Lower leg skin (tissue), 4 donors: ENCODE results near the gene PRDM11. TPM values are rescaled to one million over a fixed set of nuclear protein-coding genes. Genes with fewer than 3 reads are reported as not detected.

Source experiments
- DNase-seq, 2 donors: peaks; one replicate each; pipeline ENCODE4 v3.0.0-alpha.2; 2019; ENCODE audit warnings: low spot score in 2 of 2
- H3K4me3 ChIP-seq: fragments of 200-600 bp; sonication (generic); 2 replicates; pipeline ENCODE4 v1.5.1; 2017; ENCODE audit warnings: mild to moderate bottlenecking, low read depth; ENCODE audit not compliant: poor library complexity, severe bottlenecking
- POLR2A ChIP-seq, 2 donors: fragments of 450-650 bp; IDR thresholded peaks; one replicate each; pipeline ENCODE4 v1.6.1; 2016 to 2017; ENCODE audit warnings: antibody characterized with exemption in 2 of 2, mild to moderate bottlenecking in 1 of 2, moderate library complexity in 1 of 2
- WGBS, 2 donors: methylation state at CpG; one replicate each; pipeline ENCODE4 v1.1.5; 2018; 5-methylcytosine and 5-hydroxymethylcytosine counted together
- intact Hi-C: fragments of 100-400 bp; cut with DNase I; formaldehyde crosslinking; loops from one replicate; pipeline ENCODE4 v1.15.0; 2023; ENCODE audit warnings: low total_unique reads
- total RNA-seq, 4 donors: library from RNA; depleted of rRNA; stranded (reverse); fragments of >200 nt; gene quantifications; one replicate each; pipeline ENCODE4 v1.1.0, GENCODE V29; 2016
- TF ChIP-seq, protein P1 (sequence below), 3 donors: fragments of 450-650 bp; IDR thresholded peaks; one replicate each; pipeline ENCODE4 v1.5.1; 2016; ENCODE audit warnings: antibody characterized with exemption in 3 of 3, mild to moderate bottlenecking in 3 of 3, moderate library complexity in 2 of 3

Gene PRDM11
- total RNA-seq, 4 donors from 2014 or later: 3.2 to 9.5 (median 6.6) TPM

DNA sequence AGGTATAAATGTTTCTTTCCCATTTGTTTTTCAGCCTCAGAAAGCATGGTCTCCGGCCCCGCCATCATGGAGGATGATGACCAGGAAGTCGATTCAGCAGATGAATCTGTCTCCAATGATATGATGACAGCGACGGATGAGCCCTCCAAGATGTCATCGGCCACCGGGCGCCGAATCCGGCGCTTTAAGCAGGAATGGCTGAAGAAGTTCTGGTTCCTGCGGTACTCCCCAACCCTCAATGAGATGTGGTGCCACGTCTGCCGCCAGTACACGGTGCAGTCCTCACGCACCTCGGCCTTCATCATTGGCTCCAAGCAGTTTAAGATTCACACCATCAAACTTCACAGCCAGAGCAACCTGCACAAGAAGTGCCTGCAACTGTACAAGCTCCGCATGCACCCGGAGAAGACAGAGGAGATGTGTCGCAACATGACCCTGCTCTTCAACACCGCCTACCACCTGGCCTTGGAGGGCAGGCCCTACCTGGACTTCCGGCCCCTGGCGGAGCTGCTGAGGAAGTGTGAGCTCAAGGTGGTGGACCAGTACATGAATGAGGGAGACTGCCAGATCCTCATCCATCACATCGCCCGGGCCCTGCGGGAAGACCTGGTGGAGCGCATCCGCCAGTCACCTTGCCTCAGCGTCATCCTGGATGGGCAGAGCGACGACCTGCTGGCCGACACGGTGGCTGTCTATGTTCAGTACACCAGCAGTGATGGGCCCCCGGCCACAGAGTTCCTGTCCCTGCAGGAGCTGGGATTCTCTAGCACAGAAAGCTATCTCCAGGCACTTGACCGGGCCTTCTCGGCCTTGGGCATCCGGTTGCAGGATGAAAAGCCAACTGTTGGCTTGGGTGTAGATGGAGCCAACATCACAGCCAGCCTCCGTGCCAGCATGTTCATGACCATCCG lies 79.8 kb downstream of the PRDM11 start:
- no peak for DNase-seq
- WGBS, 2 donors: 94 to 98% methylated on average over 39 of the region's 39 CpGs
- H3K4me3 ChIP-seq: no peak overlapping the region
- TF ChIP-seq POLR2A (IDR thresholded peaks at IDR 0.05): no peak
- TF ChIP-seq, protein P1, sequence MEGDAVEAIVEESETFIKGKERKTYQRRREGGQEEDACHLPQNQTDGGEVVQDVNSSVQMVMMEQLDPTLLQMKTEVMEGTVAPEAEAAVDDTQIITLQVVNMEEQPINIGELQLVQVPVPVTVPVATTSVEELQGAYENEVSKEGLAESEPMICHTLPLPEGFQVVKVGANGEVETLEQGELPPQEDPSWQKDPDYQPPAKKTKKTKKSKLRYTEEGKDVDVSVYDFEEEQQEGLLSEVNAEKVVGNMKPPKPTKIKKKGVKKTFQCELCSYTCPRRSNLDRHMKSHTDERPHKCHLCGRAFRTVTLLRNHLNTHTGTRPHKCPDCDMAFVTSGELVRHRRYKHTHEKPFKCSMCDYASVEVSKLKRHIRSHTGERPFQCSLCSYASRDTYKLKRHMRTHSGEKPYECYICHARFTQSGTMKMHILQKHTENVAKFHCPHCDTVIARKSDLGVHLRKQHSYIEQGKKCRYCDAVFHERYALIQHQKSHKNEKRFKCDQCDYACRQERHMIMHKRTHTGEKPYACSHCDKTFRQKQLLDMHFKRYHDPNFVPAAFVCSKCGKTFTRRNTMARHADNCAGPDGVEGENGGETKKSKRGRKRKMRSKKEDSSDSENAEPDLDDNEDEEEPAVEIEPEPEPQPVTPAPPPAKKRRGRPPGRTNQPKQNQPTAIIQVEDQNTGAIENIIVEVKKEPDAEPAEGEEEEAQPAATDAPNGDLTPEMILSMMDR (IDR thresholded peaks at IDR 0.05): no peak
- intact Hi-C loops: no loop called here

DNA sequence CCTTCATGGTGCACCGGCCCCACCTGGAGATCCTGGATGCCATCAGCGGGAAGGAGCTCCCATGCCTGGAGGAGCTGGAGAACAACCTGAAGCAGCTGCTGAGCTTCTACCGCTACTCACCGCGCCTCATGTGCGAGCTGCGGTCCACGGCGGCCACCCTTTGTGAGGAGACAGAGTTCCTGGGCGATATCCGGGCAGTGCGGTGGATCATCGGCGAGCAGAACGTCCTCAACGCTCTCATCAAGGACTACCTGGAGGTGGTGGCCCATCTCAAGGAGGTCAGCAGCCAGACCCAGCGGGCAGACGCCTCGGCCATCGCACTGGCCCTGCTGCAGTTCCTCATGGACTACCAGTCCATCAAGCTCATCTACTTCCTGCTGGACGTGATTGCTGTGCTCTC lies 80.5 kb downstream of the PRDM11 start:
- intact Hi-C loops: no loop called here
- WGBS, 2 donors: 97 to 98% methylated on average over 21 of the region's 21 CpGs
- H3K4me3 ChIP-seq: no peak overlapping the region
- no peak for DNase-seq
- no peak for TF ChIP-seq POLR2A (IDR thresholded peaks at IDR 0.05)
- TF ChIP-seq, protein P1 (IDR thresholded peaks at IDR 0.05): no peak

DNA sequence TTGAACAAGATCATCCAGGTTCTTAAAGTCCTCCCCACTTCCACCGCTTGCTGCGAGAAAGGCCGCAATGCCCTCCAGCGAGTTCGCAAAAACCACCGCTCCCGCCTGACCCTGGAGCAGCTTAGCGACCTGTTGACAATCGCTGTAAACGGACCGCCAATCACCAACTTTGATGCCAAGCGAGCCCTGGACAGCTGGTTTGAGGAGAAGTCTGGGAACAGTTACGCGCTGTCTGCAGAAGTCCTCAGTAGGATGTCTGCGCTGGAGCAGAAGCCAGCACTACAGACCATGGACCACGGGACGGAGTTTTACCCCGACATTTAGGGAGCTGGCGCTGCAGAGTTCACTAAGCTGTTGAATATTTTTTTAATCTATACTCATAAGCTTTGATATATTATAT lies 81.4 kb downstream of the PRDM11 start:
- WGBS, 2 donors: 95 to 96% methylated on average over 19 of the region's 19 CpGs
- DNase-seq: no peak

DNA sequence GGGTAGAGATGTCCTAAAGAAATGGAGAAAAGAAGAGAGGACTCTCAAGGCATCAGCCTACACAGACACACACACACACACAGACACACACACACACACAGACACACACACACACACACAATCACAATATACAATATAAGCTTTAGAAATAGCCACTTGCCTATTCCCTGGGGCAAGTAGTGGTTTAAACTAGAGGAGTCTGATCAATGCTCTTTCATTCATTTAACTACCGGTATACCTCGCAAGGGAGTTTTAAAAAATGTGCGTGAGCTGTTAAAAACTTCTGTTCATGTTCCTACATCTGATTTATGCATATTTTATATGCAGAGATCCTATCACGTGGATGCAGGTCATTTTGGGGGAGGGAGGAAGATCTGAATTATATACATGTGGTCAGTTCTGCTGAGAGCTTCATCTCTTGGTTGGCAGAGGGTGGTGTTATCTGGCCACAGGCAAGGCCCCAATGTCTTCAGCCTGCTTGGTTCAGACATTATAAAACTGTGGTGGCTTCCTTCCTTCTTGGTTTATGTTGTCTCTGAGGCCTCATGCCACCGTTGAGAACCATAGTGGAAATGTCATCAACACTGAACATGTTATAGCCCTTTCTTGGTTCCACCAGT lies 83.1 kb downstream of the PRDM11 start:
- TF ChIP-seq, protein P1 (IDR thresholded peaks at IDR 0.05): no peak
- no peak for TF ChIP-seq POLR2A (IDR thresholded peaks at IDR 0.05)
- 86 to 88% methylated on average over 5 of the region's 5 CpGs for WGBS, 2 donors
- intact Hi-C loops: no loop called here
- DNase-seq: no peak
- H3K4me3 ChIP-seq: no peak overlapping the region

More for the DNA sequence above, 81.4 kb downstream of the PRDM11 start:
- intact Hi-C loops: no loop called here
- no peak for TF ChIP-seq POLR2A (IDR thresholded peaks at IDR 0.05)
- no peak overlapping the region for H3K4me3 ChIP-seq

DNA sequence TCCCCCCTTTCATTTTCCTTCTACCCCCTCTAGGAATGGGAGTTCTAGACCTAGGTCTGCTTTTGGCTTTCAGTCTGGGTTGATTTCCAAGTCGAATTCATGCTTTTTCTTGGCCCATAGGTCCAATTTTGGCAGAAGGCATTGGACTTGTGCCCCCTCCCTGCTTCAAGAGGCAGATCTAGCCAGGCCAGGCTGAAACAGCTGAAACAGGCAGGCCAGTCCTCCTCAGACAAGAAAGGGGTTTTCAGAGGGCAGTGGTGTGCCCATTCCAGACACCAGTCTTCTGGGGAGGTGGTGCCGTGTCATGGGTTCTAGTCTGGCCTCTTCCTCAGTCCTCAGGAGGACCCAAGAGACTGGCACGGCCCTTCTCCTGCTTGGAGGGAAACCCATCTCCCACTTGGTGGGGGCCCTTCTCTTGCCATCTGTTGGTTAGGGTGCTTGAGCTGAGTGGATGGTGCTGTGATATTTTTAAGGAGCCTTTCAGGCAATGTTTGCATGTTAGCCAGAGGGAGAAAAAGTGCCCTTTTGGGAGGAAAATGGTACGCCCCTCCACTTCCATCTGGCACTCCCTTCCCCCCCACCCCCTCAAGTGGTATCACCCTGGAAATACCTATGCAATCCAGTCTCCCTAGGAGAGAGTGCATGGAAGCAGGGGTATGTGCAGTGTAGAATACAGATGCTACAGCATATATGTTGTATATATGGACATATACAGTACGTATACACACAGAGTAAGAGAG lies 86.1 kb downstream of the PRDM11 start:
- no peak for TF ChIP-seq POLR2A (IDR thresholded peaks at IDR 0.05)
- TF ChIP-seq, protein P1 (IDR thresholded peaks at IDR 0.05): no peak
- 85 to 90% methylated on average over 5 of the region's 5 CpGs for WGBS, 2 donors
- no peak overlapping the region for H3K4me3 ChIP-seq
- no peak for DNase-seq
- intact Hi-C loops: no loop called here
